Measurements from ENCODE around the gene NAA80.

GRCh38 chr3:50294492-50295403, 4.5 kb downstream of the NAA80 start:
- TF ChIP-seq ELF4 (IDR thresholded peaks at IDR 0.05): no peak
- no peak for TF ChIP-seq HDGF (IDR thresholded peaks at IDR 0.05; ENCODE audit: borderline replicate concordance)
- no peak for TF ChIP-seq LEF1 (IDR thresholded peaks at IDR 0.05; ENCODE audit: borderline replicate concordance)
- no peak for TF ChIP-seq PKNOX1 (IDR thresholded peaks at IDR 0.05)
- no peak for TF ChIP-seq FOXM1 (IDR thresholded peaks at IDR 0.05; ENCODE audit: borderline replicate concordance)
- no peak for TF ChIP-seq ZNF384 (IDR thresholded peaks at IDR 0.05)
- TF ChIP-seq ARNT (IDR thresholded peaks at IDR 0.05): no peak
- no peak for TF ChIP-seq L3MBTL2 (conservative IDR thresholded peaks at IDR 0.05)
- TF ChIP-seq FOXA1 (IDR thresholded peaks at IDR 0.05): no peak
- TF ChIP-seq SUZ12 (IDR thresholded peaks at IDR 0.05): no peak
- TF ChIP-seq BHLHE40 (IDR thresholded peaks at IDR 0.05; ENCODE audit: borderline replicate concordance): no peak
- TF ChIP-seq SP1 (IDR thresholded peaks at IDR 0.05): no peak
